ENCODE measurements around the gene DERA. TPM values are rescaled to one million over a fixed set of nuclear protein-coding genes. Genes with fewer than 3 reads are reported as not detected.

The DERA gene
- polyA plus RNA-seq, 3 donors: 16.2 to 84.2 (median 83.6) TPM

DNA sequence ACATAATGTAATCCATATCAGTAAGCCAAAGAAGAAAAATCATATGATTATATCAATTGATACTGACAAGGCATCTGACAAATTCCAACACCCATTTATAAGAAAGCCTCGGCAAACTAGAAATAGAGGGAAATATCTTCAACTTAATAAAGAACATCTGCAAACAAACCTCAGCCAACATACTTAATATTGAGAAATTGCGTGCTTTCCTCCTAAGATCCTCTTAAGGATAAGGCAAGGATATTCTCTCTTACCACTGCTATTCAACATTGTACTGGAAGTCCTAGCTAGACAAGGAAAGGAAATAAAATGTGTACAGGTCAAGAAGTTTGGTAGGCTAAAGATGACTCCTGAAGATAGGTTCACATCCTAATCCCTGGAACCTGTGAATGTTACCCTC lies 115.9 kb downstream of the DERA start:
- Histone ChIP-seq H3K9ac (ENCODE audit: insufficient read depth, low read length, poor library complexity, severe bottlenecking) (no peak overlapping the region), H3K79me2 (ENCODE audit: insufficient read depth, low read length) (no peaks in the 10 kb centered on the region), H3K4me3 (replicated peaks in 1 of 3; ENCODE audit: low read depth in 2 of 3, low read length in 3 of 3) (no peak overlapping the region), H4K20me1 (ENCODE audit: insufficient read depth, low read length) (no peaks in the 10 kb centered on the region), H3K36me3 (replicated peaks in 1 of 2; ENCODE audit: control insufficient read depth in 1 of 2, insufficient read depth in 2 of 2, low read length in 2 of 2) (peaks cover 0 to 24% of the 10 kb centered on the region in 2 donors), H3K27me3 (ENCODE audit: control insufficient read depth in 2 of 2, insufficient read depth in 2 of 2, low read length in 2 of 2) (no peaks in the 10 kb centered on the region), H3K4me1 (ENCODE audit: control insufficient read depth in 1 of 2, insufficient read depth in 2 of 2, low read length in 2 of 2) (no peaks in the 10 kb centered on the region), H3K4me2 (replicated peaks; ENCODE audit: extremely low read depth, low read length, poor library complexity, severe bottlenecking) (no peak overlapping the region), H3K27ac (ENCODE audit: low read depth in 1 of 2, low read length in 2 of 2) (no peak overlapping the region), H3K9me3 (replicated peaks in 1 of 2; ENCODE audit: control insufficient read depth in 1 of 2, insufficient read depth in 1 of 2, low read length in 2 of 2) (peaks cover 0 to 14% of the 10 kb centered on the region in 2 donors), H2AFZ (ENCODE audit: insufficient read depth, low read depth, low read length, poor library complexity, severe bottlenecking) (no peak overlapping the region)
- Mint-ChIP-seq H3K27ac (no peak overlapping the region), H3K4me3 (no peak overlapping the region), H3K9me3 (peaks cover 2 to 16% (median 9%) of the 10 kb centered on the region in 7 donors), H3K36me3 (peaks cover 28 to 30% of the 10 kb centered on the region in 2 donors), H3K4me1 (no peaks in the 10 kb centered on the region), H3K27me3 (ENCODE audit: low read depth in 3 of 3) (no peaks in the 10 kb centered on the region)
- intact Hi-C loops (cut with micrococcal nuclease): no loop called here
- TF ChIP-seq, protein P1, sequence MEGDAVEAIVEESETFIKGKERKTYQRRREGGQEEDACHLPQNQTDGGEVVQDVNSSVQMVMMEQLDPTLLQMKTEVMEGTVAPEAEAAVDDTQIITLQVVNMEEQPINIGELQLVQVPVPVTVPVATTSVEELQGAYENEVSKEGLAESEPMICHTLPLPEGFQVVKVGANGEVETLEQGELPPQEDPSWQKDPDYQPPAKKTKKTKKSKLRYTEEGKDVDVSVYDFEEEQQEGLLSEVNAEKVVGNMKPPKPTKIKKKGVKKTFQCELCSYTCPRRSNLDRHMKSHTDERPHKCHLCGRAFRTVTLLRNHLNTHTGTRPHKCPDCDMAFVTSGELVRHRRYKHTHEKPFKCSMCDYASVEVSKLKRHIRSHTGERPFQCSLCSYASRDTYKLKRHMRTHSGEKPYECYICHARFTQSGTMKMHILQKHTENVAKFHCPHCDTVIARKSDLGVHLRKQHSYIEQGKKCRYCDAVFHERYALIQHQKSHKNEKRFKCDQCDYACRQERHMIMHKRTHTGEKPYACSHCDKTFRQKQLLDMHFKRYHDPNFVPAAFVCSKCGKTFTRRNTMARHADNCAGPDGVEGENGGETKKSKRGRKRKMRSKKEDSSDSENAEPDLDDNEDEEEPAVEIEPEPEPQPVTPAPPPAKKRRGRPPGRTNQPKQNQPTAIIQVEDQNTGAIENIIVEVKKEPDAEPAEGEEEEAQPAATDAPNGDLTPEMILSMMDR (IDR thresholded peaks at IDR 0.05): no peak
- no CpG with 5 or more reads among the region's 2 CpGs for WGBS (ENCODE audit: insufficient coverage)
- no peak for DNase-seq

DNA sequence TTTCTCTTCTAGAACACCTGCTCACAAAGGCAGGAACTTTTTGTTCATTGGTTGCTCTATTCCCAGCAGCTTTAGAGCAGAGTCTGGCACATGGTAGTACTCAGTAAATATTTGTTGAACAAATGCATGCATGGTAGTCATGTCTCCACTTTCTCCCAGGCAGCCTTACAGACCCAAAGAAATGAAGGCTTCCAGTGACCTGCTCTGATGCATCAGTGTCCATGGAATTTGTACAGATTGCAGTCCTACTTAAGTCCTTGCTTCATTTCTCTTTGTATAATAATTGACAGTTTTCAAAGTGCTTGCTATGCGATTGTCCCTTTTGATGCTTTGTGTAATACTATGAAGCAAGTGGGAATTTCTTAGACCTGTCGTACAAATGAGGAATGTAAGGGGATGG lies 119.6 kb downstream of the DERA start:
- Mint-ChIP-seq H3K9me3 (peaks cover 0 to 6% (median 0%) of the 10 kb centered on the region in 7 donors), H3K36me3 (peaks cover 41 to 42% of the 10 kb centered on the region in 2 donors), H3K27ac (no peak overlapping the region), H3K4me3 (no peak overlapping the region), H3K27me3 (ENCODE audit: low read depth in 3 of 3) (no peaks in the 10 kb centered on the region), H3K4me1 (no peaks in the 10 kb centered on the region)
- Histone ChIP-seq H4K20me1 (ENCODE audit: insufficient read depth, low read length) (no peaks in the 10 kb centered on the region), H3K79me2 (ENCODE audit: insufficient read depth, low read length) (no peaks in the 10 kb centered on the region), H3K27me3 (ENCODE audit: control insufficient read depth in 2 of 2, insufficient read depth in 2 of 2, low read length in 2 of 2) (no peaks in the 10 kb centered on the region), H3K9ac (ENCODE audit: insufficient read depth, low read length, poor library complexity, severe bottlenecking) (no peak overlapping the region), H3K9me3 (replicated peaks in 1 of 2; ENCODE audit: control insufficient read depth in 1 of 2, insufficient read depth in 1 of 2, low read length in 2 of 2) (no peaks in the 10 kb centered on the region), H2AFZ (ENCODE audit: insufficient read depth, low read depth, low read length, poor library complexity, severe bottlenecking) (no peak overlapping the region), H3K27ac (ENCODE audit: low read depth in 1 of 2, low read length in 2 of 2) (no peak overlapping the region), H3K36me3 (replicated peaks in 1 of 2; ENCODE audit: control insufficient read depth in 1 of 2, insufficient read depth in 2 of 2, low read length in 2 of 2) (peaks cover 3 to 40% of the 10 kb centered on the region in 2 donors), H3K4me1 (ENCODE audit: control insufficient read depth in 1 of 2, insufficient read depth in 2 of 2, low read length in 2 of 2) (no peaks in the 10 kb centered on the region), H3K4me3 (replicated peaks in 1 of 3; ENCODE audit: low read depth in 2 of 3, low read length in 3 of 3) (no peak overlapping the region), H3K4me2 (replicated peaks; ENCODE audit: extremely low read depth, low read length, poor library complexity, severe bottlenecking) (no peak overlapping the region)
- intact Hi-C loops (cut with micrococcal nuclease): no loop called here
- WGBS (ENCODE audit: insufficient coverage): 100% methylated on average over 1 of the region's 2 CpGs
- DNase-seq: no peak
- TF ChIP-seq, protein P1 (IDR thresholded peaks at IDR 0.05): no peak

Measured in CD14-positive monocyte (primary cell).